KMS-11 (cell line): ENCODE results near the gene PLEKHS1.
A peak's percentile ranks its signal among the peaks of the same experiment; 100 is the strongest.

Experiments
- H2AFZ ChIP-seq: fragments of 200-600 bp; sonication (generic); 2 replicates; pipeline ENCODE4 v1.6.1; 2016; ENCODE audit warnings: antibody characterized with exemption, mixed run types, low read depth
- H3K27ac ChIP-seq: fragments of 200-600 bp; sonication (generic); 2 replicates; pipeline ENCODE4 v1.6.1; 2016; ENCODE audit warnings: mild to moderate bottlenecking, mixed run types
- H3K27me3 ChIP-seq: fragments of 200-600 bp; sonication (generic); 2 replicates; pipeline ENCODE4 v1.6.1; 2017; ENCODE audit warnings: mild to moderate bottlenecking, low read depth, mixed run types, moderate library complexity; ENCODE audit not compliant: insufficient read depth
- H3K36me3 ChIP-seq: fragments of 200-600 bp; sonication (generic); 2 replicates; pipeline ENCODE4 v1.6.1; 2017; ENCODE audit warnings: mild to moderate bottlenecking, mixed run types; ENCODE audit not compliant: insufficient read depth
- H3K4me1 ChIP-seq: fragments of 200-600 bp; sonication (generic); 2 replicates; pipeline ENCODE4 v1.6.1; 2016; ENCODE audit warnings: mild to moderate bottlenecking, low read depth, mixed run types; ENCODE audit not compliant: poor library complexity, severe bottlenecking
- H3K4me2 ChIP-seq: fragments of 200-600 bp; sonication (generic); 2 replicates; pipeline ENCODE4 v1.7.0; 2016; ENCODE audit warnings: mild to moderate bottlenecking, mixed run types
- H3K4me3 ChIP-seq: fragments of 200-600 bp; sonication (generic); IDR thresholded peaks from 2 replicates; pipeline ENCODE4 v1.6.1; 2017; ENCODE audit warnings: low read depth, low read length, mixed read lengths; ENCODE audit not compliant: insufficient read depth
- H3K79me2 ChIP-seq: fragments of 200-600 bp; sonication (generic); 2 replicates; pipeline ENCODE4 v1.6.1; 2016; ENCODE audit warnings: low read depth, mixed run types; ENCODE audit not compliant: insufficient read depth
- H3K9ac ChIP-seq: fragments of 200-600 bp; sonication (generic); 2 replicates; pipeline ENCODE4 v1.6.1; 2016; ENCODE audit warnings: mild to moderate bottlenecking, mixed run types
- H4K20me1 ChIP-seq: fragments of 200-600 bp; sonication (generic); 2 replicates; pipeline ENCODE4 v1.6.1; 2016; ENCODE audit warnings: mild to moderate bottlenecking, mixed run types; ENCODE audit not compliant: insufficient read depth
- TF ChIP-seq, protein P1 (sequence below): fragments of 200-600 bp; sonication (generic); conservative IDR thresholded peaks from 2 replicates; pipeline ENCODE4 v1.6.1; 2017; ENCODE audit warnings: low read depth, mild to moderate bottlenecking, antibody characterized with exemption, low read length, moderate library complexity, mixed read lengths

The PLEKHS1 gene

GRCh38 chr10:113720386-113720785 is 31.1 kb upstream of the PLEKHS1 start:
- Histone ChIP-seq H3K9ac (no peak overlapping the region), H3K4me2 (no peak overlapping the region), H3K79me2 (no peaks in the 10 kb centered on the region), H4K20me1 (no peaks in the 10 kb centered on the region), H3K36me3 (0 out of 2 replicates have a peak, but pooled peaks cover 4% of the 10 kb centered on the region), H3K27me3 (no peaks in the 10 kb centered on the region), H3K4me3 (no peak overlapping the region), H3K4me1 (no peaks in the 10 kb centered on the region), H3K27ac (no peak overlapping the region), H2AFZ (no peak overlapping the region)
- TF ChIP-seq, protein P1, sequence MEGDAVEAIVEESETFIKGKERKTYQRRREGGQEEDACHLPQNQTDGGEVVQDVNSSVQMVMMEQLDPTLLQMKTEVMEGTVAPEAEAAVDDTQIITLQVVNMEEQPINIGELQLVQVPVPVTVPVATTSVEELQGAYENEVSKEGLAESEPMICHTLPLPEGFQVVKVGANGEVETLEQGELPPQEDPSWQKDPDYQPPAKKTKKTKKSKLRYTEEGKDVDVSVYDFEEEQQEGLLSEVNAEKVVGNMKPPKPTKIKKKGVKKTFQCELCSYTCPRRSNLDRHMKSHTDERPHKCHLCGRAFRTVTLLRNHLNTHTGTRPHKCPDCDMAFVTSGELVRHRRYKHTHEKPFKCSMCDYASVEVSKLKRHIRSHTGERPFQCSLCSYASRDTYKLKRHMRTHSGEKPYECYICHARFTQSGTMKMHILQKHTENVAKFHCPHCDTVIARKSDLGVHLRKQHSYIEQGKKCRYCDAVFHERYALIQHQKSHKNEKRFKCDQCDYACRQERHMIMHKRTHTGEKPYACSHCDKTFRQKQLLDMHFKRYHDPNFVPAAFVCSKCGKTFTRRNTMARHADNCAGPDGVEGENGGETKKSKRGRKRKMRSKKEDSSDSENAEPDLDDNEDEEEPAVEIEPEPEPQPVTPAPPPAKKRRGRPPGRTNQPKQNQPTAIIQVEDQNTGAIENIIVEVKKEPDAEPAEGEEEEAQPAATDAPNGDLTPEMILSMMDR = no peak

GRCh38 chr10:113732160-113732881 is 19.2 kb upstream of the PLEKHS1 start:
- no peak overlapping the region for H3K9ac ChIP-seq
- H4K20me1 ChIP-seq = no peaks in the 10 kb centered on the region
- no peaks in the 10 kb centered on the region for H3K36me3 ChIP-seq
- TF ChIP-seq, protein P1 = no peak
- peak overlapping the region; percentile 36; the same call in 1 of the 2 replicates for H3K4me2 ChIP-seq
- H2AFZ ChIP-seq = no peak overlapping the region
- H3K4me1 ChIP-seq = peaks cover 29% of the 10 kb centered on the region
- H3K27ac ChIP-seq = no peak overlapping the region; the same call in 1 of the 2 replicates
- H3K79me2 ChIP-seq = no peaks in the 10 kb centered on the region
- no peak overlapping the region for H3K4me3 ChIP-seq
- no peaks in the 10 kb centered on the region for H3K27me3 ChIP-seq

GRCh38 chr10:113732966-113733365 is 18.5 kb upstream of the PLEKHS1 start:
- Histone ChIP-seq H3K4me1 (peaks cover 29% of the 10 kb centered on the region), H3K27me3 (no peaks in the 10 kb centered on the region), H3K27ac (no peak overlapping the region), H3K4me2 (peak overlapping the region; percentile 36; the same call in 1 of the 2 replicates), H3K4me3 (no peak overlapping the region), H3K9ac (no peak overlapping the region), H3K79me2 (no peaks in the 10 kb centered on the region), H3K36me3 (no peaks in the 10 kb centered on the region), H4K20me1 (no peaks in the 10 kb centered on the region), H2AFZ (no peak overlapping the region)
- TF ChIP-seq, protein P1 = no peak

- H3K27me3 ChIP-seq = no peaks in the 10 kb centered on the region
- H2AFZ ChIP-seq = no peak overlapping the region
- TF ChIP-seq, protein P1 = no peak
- H3K4me2 ChIP-seq = no peak overlapping the region
- no peaks in the 10 kb centered on the region for H3K36me3 ChIP-seq
- H3K4me3 ChIP-seq = no peak overlapping the region
- no peak overlapping the region for H3K9ac ChIP-seq
- H3K27ac ChIP-seq = no peak overlapping the region
- peaks cover 29% of the 10 kb centered on the region for H3K4me1 ChIP-seq
- no peaks in the 10 kb centered on the region for H4K20me1 ChIP-seq
- H3K79me2 ChIP-seq = no peaks in the 10 kb centered on the region
Measured at GRCh38 chr10:113733635-113734034, 17.8 kb upstream of the PLEKHS1 start.
